OCI-LY1 (cell line): ENCODE measurements around the gene SLC28A2.

Source experiments
- H2AFZ ChIP-seq: fragments of 200-600 bp; sonication (generic), shearing (Covaris generic); 2 replicates; pipeline ENCODE4 v1.6.0; 2014; ENCODE audit warnings: antibody characterized with exemption, mild to moderate bottlenecking, low read length
- H3F3A ChIP-seq: fragments of 200-600 bp; sonication (generic), shearing (Covaris generic); 2 replicates; pipeline ENCODE4 v1.6.0; 2014; ENCODE audit warnings: mild to moderate bottlenecking, antibody characterized with exemption, low read length, moderate library complexity; ENCODE audit not compliant: insufficient read depth
- H3K27ac ChIP-seq: fragments of 200-600 bp; sonication (generic); 2 replicates; pipeline ENCODE4 v1.5.1; 2014; ENCODE audit warnings: low read length, mixed run types, mild to moderate bottlenecking, low read depth; ENCODE audit not compliant: poor library complexity, severe bottlenecking
- H3K27me3 ChIP-seq: fragments of 200-600 bp; sonication (generic); 2 replicates; pipeline ENCODE4 v1.6.0; 2014; ENCODE audit warnings: antibody characterized with exemption, mild to moderate bottlenecking, low read length, moderate library complexity; ENCODE audit not compliant: insufficient read depth
- H3K36me3 ChIP-seq: fragments of 200-600 bp; sonication (generic); 2 replicates; pipeline ENCODE4 v1.6.1; 2014; ENCODE audit warnings: mild to moderate bottlenecking, antibody characterized with exemption, low read length, moderate library complexity, mixed read lengths; ENCODE audit not compliant: insufficient read depth
- H3K4me1 ChIP-seq: fragments of 200-600 bp; sonication (generic); 2 replicates; pipeline ENCODE4 v1.5.1; 2014; ENCODE audit warnings: mild to moderate bottlenecking, low read length, moderate library complexity; ENCODE audit not compliant: insufficient read depth, severe bottlenecking
- H3K4me2 ChIP-seq: fragments of 200-600 bp; sonication (generic), shearing (Covaris generic); 2 replicates; pipeline ENCODE4 v1.6.1; 2014; ENCODE audit warnings: low read length
- H3K4me3 ChIP-seq: fragments of 200-600 bp; sonication (generic); 2 replicates; pipeline ENCODE4 v1.5.1; 2014; ENCODE audit warnings: low read length, low read depth, mild to moderate bottlenecking, mixed read lengths; ENCODE audit not compliant: poor library complexity, severe bottlenecking
- H3K79me2 ChIP-seq: fragments of 200-600 bp; shearing (Covaris generic); 2 replicates; pipeline ENCODE4 v1.6.1; 2016; ENCODE audit warnings: mixed run types, low read length, mixed read lengths; ENCODE audit not compliant: insufficient read depth
- H3K9ac ChIP-seq: fragments of 200-600 bp; sonication (generic), shearing (Covaris generic); 2 replicates; pipeline ENCODE4 v1.6.1; 2014; ENCODE audit warnings: mild to moderate bottlenecking, low read length, mixed read lengths
- H3K9me2 ChIP-seq: fragments of 200-600 bp; sonication (generic), shearing (Covaris generic); 2 replicates; pipeline ENCODE4 v1.6.1; 2014; ENCODE audit warnings: low read depth, mild to moderate bottlenecking, low read length, mixed read lengths
- H3K9me3 ChIP-seq: fragments of 200-600 bp; shearing (Covaris generic); 2 replicates; pipeline ENCODE4 v1.6.1; 2014; ENCODE audit warnings: low read length, mixed read lengths
- H4K20me1 ChIP-seq: fragments of 200-600 bp; sonication (generic), shearing (Covaris generic); 2 replicates; pipeline ENCODE4 v1.6.0; 2016; ENCODE audit warnings: mild to moderate bottlenecking, low read length; ENCODE audit not compliant: insufficient read depth
- EZH2 ChIP-seq: fragments of 200-600 bp; sonication (generic), shearing (Covaris generic); IDR thresholded peaks from 2 replicates; pipeline ENCODE4 v1.8.0; 2017; ENCODE audit warnings: borderline replicate concordance, mixed run types, mild to moderate bottlenecking, antibody characterized with exemption, low read length, moderate library complexity, mixed read lengths
- TF ChIP-seq, protein P1 (sequence below): fragments of 200-600 bp; sonication (generic), shearing (Covaris generic); IDR thresholded peaks from 2 replicates; pipeline ENCODE4 v1.5.1; 2017; ENCODE audit warnings: mild to moderate bottlenecking, antibody characterized with exemption, low read length, moderate library complexity, mixed read lengths

Gene SLC28A2

GRCh38 chr15:45279024-45279698 lies 27.1 kb downstream of the SLC28A2 start:
- no peak overlapping the region for H2AFZ ChIP-seq
- H3K27ac ChIP-seq = no peak overlapping the region
- no peaks in the 10 kb centered on the region for H3F3A ChIP-seq

GRCh38 chr15:45285413-45285812 lies 33.4 kb downstream of the SLC28A2 start:
- Histone ChIP-seq H3K4me2 (no peak overlapping the region), H4K20me1 (no peaks in the 10 kb centered on the region), H3K79me2 (no peaks in the 10 kb centered on the region), H3K36me3 (no peaks in the 10 kb centered on the region), H3K9me2 (no peaks in the 10 kb centered on the region), H3F3A (no peaks in the 10 kb centered on the region), H3K4me3 (no peak overlapping the region), H3K27ac (no peak overlapping the region), H3K9ac (no peak overlapping the region), H3K9me3 (no peaks in the 10 kb centered on the region), H3K4me1 (no peaks in the 10 kb centered on the region), H3K27me3 (no peaks in the 10 kb centered on the region), H2AFZ (no peak overlapping the region)
- no peak for TF ChIP-seq EZH2
- TF ChIP-seq, protein P1, sequence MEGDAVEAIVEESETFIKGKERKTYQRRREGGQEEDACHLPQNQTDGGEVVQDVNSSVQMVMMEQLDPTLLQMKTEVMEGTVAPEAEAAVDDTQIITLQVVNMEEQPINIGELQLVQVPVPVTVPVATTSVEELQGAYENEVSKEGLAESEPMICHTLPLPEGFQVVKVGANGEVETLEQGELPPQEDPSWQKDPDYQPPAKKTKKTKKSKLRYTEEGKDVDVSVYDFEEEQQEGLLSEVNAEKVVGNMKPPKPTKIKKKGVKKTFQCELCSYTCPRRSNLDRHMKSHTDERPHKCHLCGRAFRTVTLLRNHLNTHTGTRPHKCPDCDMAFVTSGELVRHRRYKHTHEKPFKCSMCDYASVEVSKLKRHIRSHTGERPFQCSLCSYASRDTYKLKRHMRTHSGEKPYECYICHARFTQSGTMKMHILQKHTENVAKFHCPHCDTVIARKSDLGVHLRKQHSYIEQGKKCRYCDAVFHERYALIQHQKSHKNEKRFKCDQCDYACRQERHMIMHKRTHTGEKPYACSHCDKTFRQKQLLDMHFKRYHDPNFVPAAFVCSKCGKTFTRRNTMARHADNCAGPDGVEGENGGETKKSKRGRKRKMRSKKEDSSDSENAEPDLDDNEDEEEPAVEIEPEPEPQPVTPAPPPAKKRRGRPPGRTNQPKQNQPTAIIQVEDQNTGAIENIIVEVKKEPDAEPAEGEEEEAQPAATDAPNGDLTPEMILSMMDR = no peak

More at GRCh38 chr15:45279024-45279698, 27.1 kb downstream of the SLC28A2 start:
- no peaks in the 10 kb centered on the region for H3K36me3 ChIP-seq
- no peaks in the 10 kb centered on the region for H3K27me3 ChIP-seq
- H3K4me3 ChIP-seq = peak overlapping the region; percentile 62
- H3K4me1 ChIP-seq = no peaks in the 10 kb centered on the region
- peak overlapping the region; percentile 50 for H3K9ac ChIP-seq
- H4K20me1 ChIP-seq = no peaks in the 10 kb centered on the region
- no peaks in the 10 kb centered on the region for H3K9me3 ChIP-seq
- H3K4me2 ChIP-seq = peak overlapping the region; percentile 62
- no peak for TF ChIP-seq EZH2
- TF ChIP-seq, protein P1 = no peak
- H3K9me2 ChIP-seq = no peaks in the 10 kb centered on the region
- H3K79me2 ChIP-seq = no peaks in the 10 kb centered on the region

- H3K9ac ChIP-seq = no peak overlapping the region
- H3K27me3 ChIP-seq = 0 out of 2 replicates have a peak, but pooled peaks cover 3% of the 10 kb centered on the region
- no peaks in the 10 kb centered on the region for H3K36me3 ChIP-seq
- H3F3A ChIP-seq = no peaks in the 10 kb centered on the region
- no peaks in the 10 kb centered on the region for H4K20me1 ChIP-seq
- TF ChIP-seq EZH2 = no peak
- TF ChIP-seq, protein P1 = no peak
- H3K79me2 ChIP-seq = no peaks in the 10 kb centered on the region
- H3K9me3 ChIP-seq = no peaks in the 10 kb centered on the region
- no peak overlapping the region for H3K4me2 ChIP-seq
- no peak overlapping the region for H2AFZ ChIP-seq
- H3K27ac ChIP-seq = no peak overlapping the region
- H3K4me1 ChIP-seq = no peaks in the 10 kb centered on the region
- no peak overlapping the region for H3K4me3 ChIP-seq
- no peaks in the 10 kb centered on the region for H3K9me2 ChIP-seq
Observed at GRCh38 chr15:45287390-45287956, 35.4 kb downstream of the SLC28A2 start.
